HG03159 (cell line): Measurements from ENCODE around the gene SSTR4.

Experiments used
- ATAC-seq: cut with Tn5 transposase; IDR thresholded peaks from one replicate; pipeline ENCODE4 v1.9.1; 2021; ENCODE audit warnings: mild to moderate bottlenecking, moderate library complexity; ENCODE audit not compliant: unreplicated experiment

Gene SSTR4

GRCh38 chr20:23063168-23063567 lies 28.1 kb downstream of the SSTR4 start:
- no peak for ATAC-seq

- no peak for ATAC-seq
Measured at GRCh38 chr20:23063581-23063980, 28.5 kb downstream of the SSTR4 start.

DNA sequence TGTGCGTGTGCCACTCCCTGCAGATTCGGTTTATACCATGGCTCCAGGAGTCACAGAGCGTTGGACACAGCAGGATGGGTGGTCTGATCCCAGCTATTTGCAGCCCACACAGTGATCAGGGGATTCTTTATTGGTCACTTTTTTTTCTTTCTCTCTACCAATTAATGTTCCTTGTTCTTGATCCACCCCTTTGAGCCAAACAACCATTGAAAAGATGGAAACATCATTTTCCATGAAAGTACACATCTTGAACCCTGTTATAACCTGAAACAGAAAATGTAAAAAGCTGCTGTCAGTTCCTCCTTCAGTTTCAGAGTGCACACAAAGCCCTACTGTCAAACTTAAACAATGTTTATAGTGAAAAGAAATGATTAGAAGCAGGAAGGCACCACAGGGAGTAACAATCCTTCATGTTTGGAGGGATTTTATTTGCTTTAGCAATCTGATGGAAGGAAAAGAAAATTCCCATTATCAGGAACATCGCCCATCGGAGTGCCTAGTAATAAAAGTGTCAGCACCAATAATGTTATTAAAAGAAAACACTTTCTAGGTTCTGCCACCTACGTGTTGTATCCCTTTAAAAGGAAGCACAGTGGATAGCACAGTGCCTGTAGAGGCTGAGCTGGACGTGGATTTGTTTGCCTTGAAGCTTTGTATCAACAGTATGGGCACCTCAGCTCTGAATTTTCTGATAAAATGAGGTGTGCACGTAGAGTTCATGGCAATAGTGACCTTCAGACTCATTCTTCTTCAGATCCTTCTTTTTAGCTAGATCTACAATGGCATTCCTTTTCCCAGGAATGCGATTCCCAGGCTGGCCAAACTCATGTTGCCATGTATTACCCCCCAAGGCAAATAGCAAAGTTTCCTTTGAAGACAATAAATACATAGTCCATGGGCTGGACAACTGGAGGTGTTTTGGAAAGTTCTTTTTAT lies 30.4 kb downstream of the SSTR4 start:
- no peak for ATAC-seq

GRCh38 chr20:23066772-23067171 lies 31.7 kb downstream of the SSTR4 start:
- no peak for ATAC-seq

- no peak for ATAC-seq
Measured at GRCh38 chr20:23068283-23068682, 33.2 kb downstream of the SSTR4 start.

GRCh38 chr20:23069108-23069507 lies 34.0 kb downstream of the SSTR4 start:
- ATAC-seq, result no peak

- ATAC-seq, result no peak
Measured at GRCh38 chr20:23071398-23071797, 36.3 kb downstream of the SSTR4 start.

- no peak for ATAC-seq
Measured at GRCh38 chr20:23071996-23072395, 36.9 kb downstream of the SSTR4 start.

GRCh38 chr20:23072892-23073586 lies 37.9 kb downstream of the SSTR4 start:
- no peak for ATAC-seq

DNA sequence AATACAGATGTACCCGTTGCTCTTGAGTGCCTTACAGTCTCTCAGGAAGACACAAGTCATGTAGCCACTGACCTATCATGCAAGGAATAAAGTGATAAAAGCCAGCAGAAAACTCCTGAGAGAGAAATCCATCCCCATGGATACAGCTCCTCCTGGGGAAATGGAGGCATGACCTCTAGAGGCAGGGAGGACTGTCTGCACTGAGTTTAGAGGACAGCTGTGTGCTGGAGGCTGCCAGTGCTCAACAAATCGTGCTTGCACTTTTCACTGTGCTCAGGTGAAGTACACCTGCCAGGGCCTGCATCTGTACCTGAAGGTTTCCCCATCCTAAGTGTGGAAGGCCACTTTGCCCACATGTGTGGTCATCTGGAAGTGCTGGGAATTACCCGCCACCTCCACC lies 38.9 kb downstream of the SSTR4 start:
- no peak for ATAC-seq

GRCh38 chr20:23077277-23077676 lies 42.2 kb downstream of the SSTR4 start:
- no peak for ATAC-seq

- ATAC-seq, result no peak
Measured at GRCh38 chr20:23078351-23079015, 43.4 kb downstream of the SSTR4 start.

DNA sequence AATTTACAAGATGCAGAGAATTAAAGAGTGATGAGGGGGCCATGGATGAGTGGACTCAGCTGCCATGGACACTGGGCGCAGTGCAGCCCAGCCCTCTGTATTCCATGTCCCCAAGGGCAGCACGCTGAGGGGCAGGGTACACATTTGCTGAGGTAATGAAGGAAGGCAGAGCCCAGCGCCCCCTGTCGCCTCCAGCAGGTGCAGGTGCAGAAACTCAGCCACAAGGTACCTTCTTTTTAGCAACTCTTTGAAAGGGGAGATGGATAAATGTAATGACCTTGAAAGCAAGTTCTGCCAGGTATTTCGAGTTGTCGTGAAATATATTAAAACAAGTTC lies 43.9 kb downstream of the SSTR4 start:
- ATAC-seq, result no peak

GRCh38 chr20:23079926-23080325 lies 44.8 kb downstream of the SSTR4 start:
- no peak for ATAC-seq

DNA sequence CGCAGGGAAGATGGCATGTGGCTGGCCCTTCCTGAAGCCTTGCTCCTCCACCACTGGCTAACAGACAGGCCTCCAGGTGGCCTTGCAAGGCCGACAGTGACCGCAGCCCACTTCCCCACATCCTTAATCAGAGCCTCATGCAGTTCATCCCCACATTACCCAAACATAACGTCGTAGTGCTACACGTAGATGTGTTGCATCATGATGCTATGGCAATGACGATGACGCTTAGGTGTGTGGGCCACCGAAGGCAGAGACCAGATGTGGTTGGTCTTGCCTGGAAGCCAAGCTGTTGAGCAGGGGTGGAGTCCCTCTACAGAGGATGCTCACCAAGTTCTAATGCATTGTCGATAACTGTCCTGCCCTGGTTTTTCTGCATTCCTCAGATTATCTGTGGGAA lies 45.4 kb downstream of the SSTR4 start:
- ATAC-seq, result no peak

GRCh38 chr20:23081263-23081819 lies 46.2 kb downstream of the SSTR4 start:
- no peak for ATAC-seq

- no peak for ATAC-seq
Measured at GRCh38 chr20:23082846-23083552, 47.9 kb downstream of the SSTR4 start.

- no peak for ATAC-seq
Measured at GRCh38 chr20:23083553-23084220, 48.6 kb downstream of the SSTR4 start.

DNA sequence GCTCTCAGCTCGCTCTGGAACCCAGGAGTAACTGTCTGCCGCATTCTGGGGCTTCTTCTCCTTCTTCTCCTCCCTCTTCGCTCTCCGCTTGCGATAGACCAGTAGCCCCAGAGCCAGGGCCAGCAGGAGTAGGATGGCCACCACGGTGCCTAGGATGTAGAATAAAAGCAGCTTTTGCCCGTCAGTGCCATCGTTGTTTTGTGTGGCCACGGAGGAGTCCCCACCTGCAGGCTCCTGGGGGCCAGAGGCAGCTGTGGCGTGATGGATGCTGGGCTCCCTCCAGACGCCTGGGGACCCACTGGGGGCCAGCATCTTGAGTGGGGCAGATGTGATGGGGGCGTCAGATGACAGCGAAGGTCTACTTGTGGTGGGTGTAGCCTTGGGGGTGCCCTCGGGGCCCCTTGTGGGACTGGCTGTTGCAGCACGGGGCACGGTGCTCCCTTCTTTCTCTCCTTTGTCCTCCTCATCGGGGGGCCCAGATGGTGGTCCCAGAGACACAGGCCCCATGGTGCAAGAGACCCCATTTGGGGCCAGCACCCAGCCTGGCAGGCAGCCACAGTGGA lies 49.3 kb downstream of the SSTR4 start:
- no peak for ATAC-seq

GRCh38 chr20:23084845-23085365 lies 49.8 kb downstream of the SSTR4 start:
- ATAC-seq, result no peak
